ENCODE results near the gene MEGF6. TPM values are rescaled to one million over a fixed set of nuclear protein-coding genes. Genes with fewer than 3 reads are reported as not detected.

MEGF6 gene
- total and polyA plus RNA-seq, 2 donors, result 14.5 to 23.5 TPM

GRCh38 chr1:3543076-3544039, 68.0 kb downstream of the MEGF6 start:
- DNase-seq (ENCODE audit: extremely low spot score), result no peak
- Histone ChIP-seq H3K36me3 (ENCODE audit: insufficient read depth) (no peaks in the 10 kb centered on the region), H3K27ac (ENCODE audit: low read depth) (no peak overlapping the region), H3K4me1 (ENCODE audit: insufficient read depth) (no peaks in the 10 kb centered on the region), H3K4me3 (ENCODE audit: low read depth, low read length) (no peak overlapping the region)
- WGBS, result 53% methylated on average over 49 of the region's 49 CpGs

DNA sequence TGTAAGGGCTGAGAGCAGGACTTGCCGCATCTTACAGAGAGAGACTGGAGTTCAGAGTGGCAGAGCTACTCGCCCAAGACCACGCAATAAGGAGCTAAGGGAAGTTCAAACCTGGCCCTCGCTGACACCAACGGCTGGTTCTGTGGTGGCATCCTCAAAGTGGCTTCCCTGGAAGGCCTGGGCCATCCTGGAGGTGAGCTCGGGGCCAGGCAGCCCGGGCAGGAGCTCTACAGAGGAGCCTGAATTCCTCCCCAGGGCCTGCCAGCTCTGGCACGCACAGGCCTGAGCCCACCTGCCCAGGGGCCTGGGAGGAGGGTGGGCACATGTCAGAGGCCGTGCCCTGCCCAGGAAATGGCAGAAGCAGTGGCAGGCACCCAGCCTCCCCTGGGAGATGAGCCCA, 68.6 kb downstream of the MEGF6 start:
- 81% methylated on average over 9 of the region's 9 CpGs for WGBS
- Histone ChIP-seq H3K36me3 (ENCODE audit: insufficient read depth) (no peaks in the 10 kb centered on the region), H3K27ac (ENCODE audit: low read depth) (no peak overlapping the region), H3K4me1 (ENCODE audit: insufficient read depth) (no peaks in the 10 kb centered on the region), H3K4me3 (ENCODE audit: low read depth, low read length) (no peak overlapping the region)
- no peak for DNase-seq (ENCODE audit: extremely low spot score)

DNA sequence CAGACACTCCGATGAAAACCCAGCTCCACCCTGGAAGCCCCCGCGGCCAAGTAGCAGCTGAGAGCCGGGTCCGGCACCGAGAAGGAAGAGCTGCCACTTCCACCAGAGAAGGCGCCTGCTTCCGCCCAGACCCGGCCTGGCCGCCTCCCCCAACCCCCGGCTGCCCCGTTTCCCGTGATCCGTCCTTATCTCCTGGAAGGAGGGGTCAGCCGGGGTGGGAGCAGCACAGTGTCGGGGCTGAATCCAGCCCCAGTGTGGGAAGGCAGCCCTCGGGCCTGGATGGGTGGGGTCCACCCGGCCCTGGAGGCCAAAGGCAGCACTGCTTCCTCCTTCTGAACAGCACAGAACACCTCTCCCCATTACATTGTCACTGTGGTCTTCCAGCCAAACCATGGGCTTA, 69.4 kb downstream of the MEGF6 start:
- 36% methylated on average over 18 of the region's 18 CpGs for WGBS
- no peak overlapping the region for H3K27ac ChIP-seq (ENCODE audit: low read depth)
- DNase-seq (ENCODE audit: extremely low spot score), result no peak
- no peaks in the 10 kb centered on the region for H3K36me3 ChIP-seq (ENCODE audit: insufficient read depth)
- no peaks in the 10 kb centered on the region for H3K4me1 ChIP-seq (ENCODE audit: insufficient read depth)
- no peak overlapping the region for H3K4me3 ChIP-seq (ENCODE audit: low read depth, low read length)

DNA sequence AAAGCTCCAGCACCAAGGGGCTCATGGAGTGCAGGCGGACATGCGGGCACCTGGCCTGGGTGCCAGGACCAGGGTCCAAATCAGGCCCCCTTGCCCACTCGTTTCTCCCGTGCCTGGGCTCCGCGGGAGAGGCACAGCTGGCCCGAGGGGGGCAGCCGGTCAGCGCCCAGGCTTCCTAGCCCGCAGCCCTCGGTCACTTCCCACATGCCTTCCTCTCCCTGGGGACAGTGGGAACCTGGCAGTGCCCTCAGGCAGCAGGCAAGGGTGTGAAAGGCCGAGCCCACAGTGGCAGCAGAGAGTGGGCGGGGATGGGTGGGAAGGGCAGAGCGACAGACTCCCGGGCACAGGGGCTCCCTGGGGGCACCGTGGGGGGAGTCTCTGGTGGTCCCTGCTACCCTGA, 69.8 kb downstream of the MEGF6 start:
- Histone ChIP-seq H3K27ac (ENCODE audit: low read depth) (no peak overlapping the region), H3K4me3 (ENCODE audit: low read depth, low read length) (no peak overlapping the region), H3K36me3 (ENCODE audit: insufficient read depth) (no peaks in the 10 kb centered on the region), H3K4me1 (ENCODE audit: insufficient read depth) (no peaks in the 10 kb centered on the region)
- DNase-seq (ENCODE audit: extremely low spot score), result no peak
- WGBS, result 82% methylated on average over 16 of the region's 16 CpGs

DNA sequence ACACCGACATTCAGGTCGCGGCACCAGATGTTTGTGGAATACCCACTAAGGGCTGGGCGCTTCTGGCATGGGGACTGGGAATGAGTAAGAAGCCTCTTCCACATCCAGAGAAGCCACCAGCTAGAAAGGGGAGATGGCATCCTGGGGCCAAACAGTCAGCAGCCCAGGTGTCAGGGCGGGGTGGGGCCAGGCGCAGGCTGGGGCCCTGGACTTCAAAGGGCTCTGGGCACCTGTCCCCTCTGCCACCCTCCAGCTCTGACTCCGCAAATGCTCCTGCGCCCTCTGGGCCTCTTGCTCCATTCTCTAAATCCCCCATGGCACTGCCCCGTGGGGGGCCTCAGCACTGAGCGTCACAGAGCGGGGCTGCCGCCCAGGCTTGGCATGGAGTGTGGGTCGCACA, 70.4 kb downstream of the MEGF6 start:
- 98% methylated on average over 13 of the region's 13 CpGs for WGBS
- Histone ChIP-seq H3K36me3 (ENCODE audit: insufficient read depth) (no peaks in the 10 kb centered on the region), H3K27ac (ENCODE audit: low read depth) (no peak overlapping the region), H3K4me3 (ENCODE audit: low read depth, low read length) (no peak overlapping the region), H3K4me1 (ENCODE audit: insufficient read depth) (no peaks in the 10 kb centered on the region)
- no peak for DNase-seq (ENCODE audit: extremely low spot score)

DNA sequence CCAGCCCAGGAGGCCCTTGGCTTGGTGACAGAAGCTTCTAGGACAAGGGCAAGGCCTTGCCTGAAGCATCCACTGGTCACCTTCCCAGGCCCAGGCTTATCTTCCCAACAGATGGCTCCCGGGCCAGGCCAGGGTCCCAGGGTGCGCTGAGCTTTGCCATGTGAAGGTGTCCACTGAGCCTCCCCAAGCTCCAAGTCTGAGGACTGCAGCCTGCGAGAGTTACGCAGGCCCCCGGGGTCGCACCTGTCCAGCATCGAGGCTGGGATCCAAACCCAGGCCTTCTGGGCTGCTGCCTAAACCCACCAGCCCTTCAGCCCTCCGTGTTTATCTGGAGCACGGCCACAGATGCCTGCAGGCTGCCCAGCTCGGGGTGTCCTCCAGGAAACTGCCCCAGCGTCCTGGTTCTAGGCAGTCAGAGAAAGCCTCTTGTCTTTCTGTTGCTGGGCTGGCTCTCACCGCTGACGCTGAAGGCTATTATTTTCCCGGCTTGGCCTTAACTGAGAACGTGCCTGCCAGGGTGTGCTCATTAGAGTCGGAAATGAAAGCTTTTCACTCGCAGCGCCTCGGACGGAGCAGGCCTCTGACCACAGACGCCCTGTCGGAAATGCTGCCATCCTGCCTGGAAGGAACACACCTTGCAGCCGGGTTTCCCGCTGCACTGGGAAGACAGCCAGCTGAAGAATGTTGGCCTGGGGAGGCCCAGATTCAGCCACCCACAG, 71.4 kb downstream of the MEGF6 start:
- H3K4me1 ChIP-seq (ENCODE audit: insufficient read depth), result no peaks in the 10 kb centered on the region
- H3K36me3 ChIP-seq (ENCODE audit: insufficient read depth), result no peaks in the 10 kb centered on the region
- no peak overlapping the region for H3K27ac ChIP-seq (ENCODE audit: low read depth)
- no peak for DNase-seq (ENCODE audit: extremely low spot score)
- H3K4me3 ChIP-seq (ENCODE audit: low read depth, low read length), result no peak overlapping the region
- WGBS, result 69% methylated on average over 24 of the region's 24 CpGs

DNA sequence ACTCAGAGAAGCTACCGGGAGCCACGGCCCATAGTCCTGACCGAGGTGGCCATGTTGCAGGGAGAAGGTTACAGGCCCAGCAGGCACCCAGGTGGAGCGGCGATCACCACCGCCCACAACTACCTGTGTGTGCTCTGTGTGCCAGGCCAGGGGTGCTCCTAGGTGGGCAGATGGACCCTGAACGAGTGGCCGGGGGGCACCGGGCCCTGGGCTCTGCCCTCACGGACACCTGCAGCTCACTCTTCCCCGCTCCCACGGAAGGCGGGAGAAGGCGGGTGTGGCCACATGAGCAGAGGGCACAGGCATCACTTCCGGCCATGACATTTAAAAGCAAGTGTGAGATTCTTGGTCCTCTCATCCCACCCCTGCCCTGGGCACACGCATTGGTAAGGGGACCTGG, 73.9 kb downstream of the MEGF6 start:
- H3K4me1 ChIP-seq (ENCODE audit: insufficient read depth), result no peaks in the 10 kb centered on the region
- no peak overlapping the region for H3K27ac ChIP-seq (ENCODE audit: low read depth)

GRCh38 chr1:3536420-3537195, 74.7 kb downstream of the MEGF6 start:
- 74% methylated on average over 27 of the region's 27 CpGs for WGBS
- H3K4me1 ChIP-seq (ENCODE audit: insufficient read depth), result no peaks in the 10 kb centered on the region

More for the DNA sequence above, 73.9 kb downstream of the MEGF6 start:
- Histone ChIP-seq H3K4me3 (ENCODE audit: low read depth, low read length) (no peak overlapping the region), H3K36me3 (ENCODE audit: insufficient read depth) (no peaks in the 10 kb centered on the region)
- WGBS, result 94% methylated on average over 16 of the region's 16 CpGs
- DNase-seq (ENCODE audit: extremely low spot score), result no peak

GRCh38 chr1:3535732-3536131, 75.6 kb downstream of the MEGF6 start:
- no peak for DNase-seq (ENCODE audit: extremely low spot score)
- 92% methylated on average over 12 of the region's 12 CpGs for WGBS
- no peak overlapping the region for H3K4me3 ChIP-seq (ENCODE audit: low read depth, low read length)
- no peaks in the 10 kb centered on the region for H3K36me3 ChIP-seq (ENCODE audit: insufficient read depth)
- H3K27ac ChIP-seq (ENCODE audit: low read depth), result no peak overlapping the region
- H3K4me1 ChIP-seq (ENCODE audit: insufficient read depth), result no peaks in the 10 kb centered on the region

More at GRCh38 chr1:3536420-3537195, 74.7 kb downstream of the MEGF6 start:
- Histone ChIP-seq H3K27ac (ENCODE audit: low read depth) (no peak overlapping the region), H3K4me3 (ENCODE audit: low read depth, low read length) (no peak overlapping the region), H3K36me3 (ENCODE audit: insufficient read depth) (no peaks in the 10 kb centered on the region)
- no peak for DNase-seq (ENCODE audit: extremely low spot score)

GRCh38 chr1:3534803-3535637, 76.3 kb downstream of the MEGF6 start:
- 80% methylated on average over 17 of the region's 17 CpGs for WGBS
- Histone ChIP-seq H3K4me1 (ENCODE audit: insufficient read depth) (no peaks in the 10 kb centered on the region), H3K36me3 (ENCODE audit: insufficient read depth) (no peaks in the 10 kb centered on the region), H3K27ac (ENCODE audit: low read depth) (no peak overlapping the region), H3K4me3 (ENCODE audit: low read depth, low read length) (no peak overlapping the region)
- DNase-seq (ENCODE audit: extremely low spot score), result no peak

GRCh38 chr1:3533067-3534048, 78.0 kb downstream of the MEGF6 start:
- 79% methylated on average over 30 of the region's 30 CpGs for WGBS
- DNase-seq (ENCODE audit: extremely low spot score), result no peak
- H3K4me3 ChIP-seq (ENCODE audit: low read depth, low read length), result no peak overlapping the region
- H3K27ac ChIP-seq (ENCODE audit: low read depth), result no peak overlapping the region
- H3K4me1 ChIP-seq (ENCODE audit: insufficient read depth), result no peaks in the 10 kb centered on the region
- no peaks in the 10 kb centered on the region for H3K36me3 ChIP-seq (ENCODE audit: insufficient read depth)

DNA sequence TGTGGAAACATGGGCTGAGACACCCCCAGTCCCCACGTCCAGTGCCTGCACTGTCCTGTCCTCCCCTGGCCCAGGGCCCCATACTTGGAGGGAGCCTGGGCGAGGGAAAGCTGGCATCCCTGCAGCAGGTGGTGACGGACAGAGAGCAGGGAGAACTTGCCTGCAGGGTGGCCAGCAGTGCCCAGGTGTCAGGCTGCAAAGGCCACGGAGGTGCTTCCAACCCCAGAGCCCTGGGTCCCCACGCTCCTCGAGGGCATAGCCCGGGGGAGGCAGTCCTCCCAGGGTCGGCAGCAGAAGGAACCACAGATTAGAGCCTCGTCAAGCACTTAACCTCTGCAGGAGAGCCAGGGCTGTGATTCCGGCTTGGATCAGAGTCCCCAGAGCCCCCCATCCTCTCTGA, 79.4 kb downstream of the MEGF6 start:
- Histone ChIP-seq H3K4me3 (ENCODE audit: low read depth, low read length) (no peak overlapping the region), H3K36me3 (ENCODE audit: insufficient read depth) (no peaks in the 10 kb centered on the region), H3K4me1 (ENCODE audit: insufficient read depth) (no peaks in the 10 kb centered on the region), H3K27ac (ENCODE audit: low read depth) (no peak overlapping the region)
- 70% methylated on average over 10 of the region's 10 CpGs for WGBS
- DNase-seq (ENCODE audit: extremely low spot score), result no peak
